Left kidney (tissue), 2 donors: Measurements from ENCODE around the gene USP36. TPM values are rescaled to one million over a fixed set of nuclear protein-coding genes. Genes with fewer than 3 reads are reported as not detected.
"Not testable (repeated sequence)": the region's sequence is repeated elsewhere in the genome, so short reads cannot be mapped to it uniquely, and the experiment has no call there.

Experiments used
- DNase-seq: peaks from one replicate; pipeline ENCODE4 v3.0.0-alpha.2; 2013
- polyA plus RNA-seq: library from polyadenylated mRNA; unstranded; fragments of 120-200 nt; gene quantifications from one replicate; pipeline ENCODE4 v1.2.1, GENCODE V29; 2013; ENCODE audit not compliant: insufficient read length

Gene USP36
- polyA plus RNA-seq, 1 donor: 54.8 TPM

GRCh38 chr17:78769196-78769773 is 71.3 kb downstream of the USP36 start:
- no peak for DNase-seq

GRCh38 chr17:78767806-78768205 is 72.8 kb downstream of the USP36 start:
- no peak for DNase-seq

- no peak for DNase-seq
Observed at GRCh38 chr17:78766743-78767294, 73.8 kb downstream of the USP36 start.

- no peak for DNase-seq
Observed at GRCh38 chr17:78766225-78766624, 74.4 kb downstream of the USP36 start.

- no peak for DNase-seq
Observed at GRCh38 chr17:78765821-78766220, 74.8 kb downstream of the USP36 start.

- DNase-seq: no peak
Observed at GRCh38 chr17:78764871-78765270, 75.7 kb downstream of the USP36 start.

- DNase-seq: no peak
Observed at GRCh38 chr17:78763561-78763960, 77.1 kb downstream of the USP36 start.

- no peak for DNase-seq
Observed at GRCh38 chr17:78761789-78762406, 78.7 kb downstream of the USP36 start.

- DNase-seq: no peak
Observed at GRCh38 chr17:78759969-78760352, 80.7 kb downstream of the USP36 start.

GRCh38 chr17:78759203-78759968 is 81.2 kb downstream of the USP36 start:
- no peak for DNase-seq

GRCh38 chr17:78753316-78754250 is 87.0 kb downstream of the USP36 start:
- no peak for DNase-seq

GRCh38 chr17:78751447-78752161 is 89.0 kb downstream of the USP36 start:
- no peak for DNase-seq

- DNase-seq: not testable (repeated sequence)
Observed at GRCh38 chr17:78751000-78751399, 89.6 kb downstream of the USP36 start.

- DNase-seq: no peak
Observed at GRCh38 chr17:78748730-78749317, 91.8 kb downstream of the USP36 start.

- DNase-seq: no peak
Observed at GRCh38 chr17:78748048-78748729, 92.4 kb downstream of the USP36 start.

- DNase-seq: no peak
Observed at GRCh38 chr17:78747488-78747887, 93.1 kb downstream of the USP36 start.

GRCh38 chr17:78746949-78747269 is 93.7 kb downstream of the USP36 start:
- DNase-seq: no peak

GRCh38 chr17:78746263-78746948 is 94.2 kb downstream of the USP36 start:
- no peak for DNase-seq
